ENCODE results near the gene ACOT11.

- TF ChIP-seq ZNF639 (tag by site-specific recombination; IDR thresholded peaks at IDR 0.05) (no peak), ZNF560 (tag by site-specific recombination; IDR thresholded peaks at IDR 0.05; ENCODE audit: borderline replicate concordance) (no peak), CTCF (tag by site-specific recombination; IDR thresholded peaks at IDR 0.05) (no peak), ZBTB11 (tag by site-specific recombination; conservative IDR thresholded peaks at IDR 0.05; ENCODE audit: low read depth) (no peak), ZNF24 (tag by site-specific recombination; IDR thresholded peaks at IDR 0.05) (no peak), TSHZ1 (tag by site-specific recombination; IDR thresholded peaks at IDR 0.05; ENCODE audit: borderline replicate concordance) (no peak), ZFP69B (tag by site-specific recombination; IDR thresholded peaks at IDR 0.05) (no peak), ZNF596 (tag by site-specific recombination; IDR thresholded peaks at IDR 0.05) (no peak)
Measured at GRCh38 chr1:54540582-54541295, 7.3 kb upstream of the ACOT11 start.
